ENCODE results near the gene SND1.

The SND1 gene

DNA sequence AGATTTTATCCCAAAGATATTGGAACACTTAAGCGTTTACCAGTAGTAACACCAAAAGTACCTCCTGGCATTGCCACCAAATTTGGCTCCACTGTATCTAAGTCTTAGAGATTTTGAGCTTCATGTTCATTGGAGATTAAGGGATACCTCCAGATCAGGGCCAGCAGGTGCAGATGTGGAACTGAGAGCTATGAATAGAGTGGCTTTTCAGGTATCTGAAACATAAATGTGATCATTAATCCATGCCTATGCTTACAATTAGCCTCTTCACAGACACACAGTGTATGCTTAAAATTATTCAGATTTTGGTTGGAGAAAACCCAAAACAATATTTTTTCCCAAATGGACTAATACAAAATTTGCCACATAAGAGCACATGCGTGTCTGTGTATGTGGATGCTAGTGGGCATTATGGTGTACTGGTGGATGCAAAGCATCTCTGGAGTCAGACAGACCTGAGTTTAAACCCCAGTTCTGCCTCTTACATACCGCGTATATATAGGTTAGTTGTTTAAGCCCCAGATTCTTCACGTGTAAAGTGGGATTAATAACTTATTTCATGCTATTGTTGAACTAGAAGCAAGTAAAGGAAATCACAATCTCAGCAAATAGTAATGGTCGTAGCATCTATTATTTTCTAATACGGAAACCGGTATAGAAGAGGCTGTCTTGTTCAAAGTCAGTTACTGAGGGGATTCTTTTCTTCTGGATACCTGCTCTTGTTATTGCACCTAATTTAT lies 386.1 kb downstream of the SND1 start:
- TF ChIP-seq CTCF (IDR thresholded peaks at IDR 0.05; ENCODE audit: extremely low read depth, missing control alignments): no peak
- DNase-seq (ENCODE audit: low spot score): no peak

GRCh38 chr7:128039544-128039953 lies 387.6 kb downstream of the SND1 start:
- no peak for TF ChIP-seq CTCF (IDR thresholded peaks at IDR 0.05; ENCODE audit: extremely low read depth, missing control alignments)
- no peak for DNase-seq (ENCODE audit: low spot score)

GRCh38 chr7:128040205-128040604 lies 388.2 kb downstream of the SND1 start:
- DNase-seq (ENCODE audit: low spot score): no peak
- TF ChIP-seq CTCF (IDR thresholded peaks at IDR 0.05; ENCODE audit: extremely low read depth, missing control alignments): no peak

GRCh38 chr7:128041203-128041602 lies 389.2 kb downstream of the SND1 start:
- no peak for DNase-seq (ENCODE audit: low spot score)

DNA sequence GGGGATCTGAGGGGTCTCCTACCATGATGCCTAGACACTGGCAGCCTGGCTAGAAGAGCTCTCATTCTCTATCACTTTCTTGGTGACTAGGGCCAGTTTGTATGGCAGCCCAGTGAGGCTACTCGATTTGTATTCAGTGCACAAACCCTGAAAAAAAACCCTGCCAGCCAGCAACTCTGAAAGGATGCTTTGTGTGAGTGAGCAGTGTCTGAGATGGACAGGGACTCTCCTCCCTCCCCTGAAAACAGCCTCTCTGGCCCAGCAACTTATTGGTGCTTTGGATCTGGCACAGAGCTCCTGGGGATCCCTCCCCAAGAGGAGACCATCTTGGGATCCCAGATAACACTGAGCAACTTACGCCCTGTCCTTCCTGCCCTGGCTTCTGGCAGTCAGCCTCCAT lies 390.0 kb downstream of the SND1 start:
- DNase-seq (ENCODE audit: low spot score): no peak
- TF ChIP-seq CTCF (IDR thresholded peaks at IDR 0.05; ENCODE audit: extremely low read depth, missing control alignments): no peak

More at GRCh38 chr7:128041203-128041602, 389.2 kb downstream of the SND1 start:
- no peak for TF ChIP-seq CTCF (IDR thresholded peaks at IDR 0.05; ENCODE audit: extremely low read depth, missing control alignments)

GRCh38 chr7:128044064-128044463 lies 392.1 kb downstream of the SND1 start:
- no peak for DNase-seq (ENCODE audit: low spot score)
- no peak for TF ChIP-seq CTCF (IDR thresholded peaks at IDR 0.05; ENCODE audit: extremely low read depth, missing control alignments)

GRCh38 chr7:128045158-128045557 lies 393.2 kb downstream of the SND1 start:
- no peak for DNase-seq (ENCODE audit: low spot score)
- TF ChIP-seq CTCF (IDR thresholded peaks at IDR 0.05; ENCODE audit: extremely low read depth, missing control alignments): no peak

All from GM20000 (cell line).